ENCODE results near the gene USP54. TPM values are rescaled to one million over a fixed set of nuclear protein-coding genes. Genes with fewer than 3 reads are reported as not detected.
"Not testable (repeated sequence)": the region's sequence is repeated elsewhere in the genome, so short reads cannot be mapped to it uniquely, and the experiment has no call there.

USP54 gene
- total and polyA plus RNA-seq, 2 donors (not counting 1 experiment from before 2014, with no cell fraction given): 2.3 to 12.9 TPM

GRCh38 chr10:73576178-73576889, 14.8 kb downstream of the USP54 start:
- H3K27ac Mint-ChIP-seq: no peak overlapping the region
- Histone ChIP-seq H3K4me2 (replicated peaks; ENCODE audit: low read depth, low read length, poor library complexity, severe bottlenecking) (no peak overlapping the region), H3K36me3 (replicated peaks in 1 of 2; ENCODE audit: control extremely low read depth in 1 of 2, control insufficient read depth in 1 of 2, extremely low read depth in 1 of 2, insufficient read depth in 2 of 2, low read length in 1 of 2) (no peaks in the 10 kb centered on the region), H3K27me3 (replicated peaks in 1 of 4; ENCODE audit: control extremely low read depth in 1 of 4, control insufficient read depth in 3 of 4, insufficient read depth in 4 of 4, low read length in 3 of 4) (no peaks in the 10 kb centered on the region), H3K4me1 (ENCODE audit: control insufficient read depth in 2 of 2, insufficient read depth in 2 of 2, low read length in 2 of 2) (no peaks in the 10 kb centered on the region), H3K9me3 (ENCODE audit: control extremely low read depth in 1 of 3, control insufficient read depth in 2 of 3, insufficient read depth in 1 of 3, low read length in 2 of 3) (no peaks in the 10 kb centered on the region), H2AFZ (ENCODE audit: insufficient read depth, low read depth, low read length, poor library complexity, severe bottlenecking) (no peak overlapping the region), H4K20me1 (ENCODE audit: control insufficient read depth, insufficient read depth, low read length, poor library complexity, severe bottlenecking) (no peaks in the 10 kb centered on the region), H3K79me2 (ENCODE audit: control insufficient read depth, insufficient read depth, low read length) (no peaks in the 10 kb centered on the region), H3K4me3 (ENCODE audit: control extremely low read depth in 1 of 5, extremely low read depth in 1 of 5, insufficient read depth in 1 of 5, low read depth in 2 of 5, low read length in 4 of 5) (no peak overlapping the region), H3K9ac (ENCODE audit: low read length) (no peak overlapping the region), H3K27ac (ENCODE audit: low read length in 2 of 2) (no peak overlapping the region)
- TF ChIP-seq, protein P1, sequence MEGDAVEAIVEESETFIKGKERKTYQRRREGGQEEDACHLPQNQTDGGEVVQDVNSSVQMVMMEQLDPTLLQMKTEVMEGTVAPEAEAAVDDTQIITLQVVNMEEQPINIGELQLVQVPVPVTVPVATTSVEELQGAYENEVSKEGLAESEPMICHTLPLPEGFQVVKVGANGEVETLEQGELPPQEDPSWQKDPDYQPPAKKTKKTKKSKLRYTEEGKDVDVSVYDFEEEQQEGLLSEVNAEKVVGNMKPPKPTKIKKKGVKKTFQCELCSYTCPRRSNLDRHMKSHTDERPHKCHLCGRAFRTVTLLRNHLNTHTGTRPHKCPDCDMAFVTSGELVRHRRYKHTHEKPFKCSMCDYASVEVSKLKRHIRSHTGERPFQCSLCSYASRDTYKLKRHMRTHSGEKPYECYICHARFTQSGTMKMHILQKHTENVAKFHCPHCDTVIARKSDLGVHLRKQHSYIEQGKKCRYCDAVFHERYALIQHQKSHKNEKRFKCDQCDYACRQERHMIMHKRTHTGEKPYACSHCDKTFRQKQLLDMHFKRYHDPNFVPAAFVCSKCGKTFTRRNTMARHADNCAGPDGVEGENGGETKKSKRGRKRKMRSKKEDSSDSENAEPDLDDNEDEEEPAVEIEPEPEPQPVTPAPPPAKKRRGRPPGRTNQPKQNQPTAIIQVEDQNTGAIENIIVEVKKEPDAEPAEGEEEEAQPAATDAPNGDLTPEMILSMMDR (IDR thresholded peaks at IDR 0.05): no peak
- no peak for TF ChIP-seq EZH2 (IDR thresholded peaks at IDR 0.05; ENCODE audit: borderline replicate concordance, insufficient read depth, low read depth, low read length, poor library complexity, severe bottlenecking)
- no peak overlapping the region for H3K4me3 Mint-ChIP-seq
- intact Hi-C loops (cut with micrococcal nuclease): no loop called here
- H3K27me3 Mint-ChIP-seq: no peaks in the 10 kb centered on the region
- no CpG with 5 or more reads among the region's 4 CpGs for WGBS (ENCODE audit: insufficient coverage)
- ChIA-PET POLR2A (no interaction called here), CTCF (no interaction called here)
- ATAC-seq (ENCODE audit: low read depth) (no peak), DNase-seq (no peak)
- no peaks in the 10 kb centered on the region for H3K4me1 Mint-ChIP-seq
- H3K9me3 Mint-ChIP-seq (ENCODE audit: insufficient read depth): no peaks in the 10 kb centered on the region

DNA sequence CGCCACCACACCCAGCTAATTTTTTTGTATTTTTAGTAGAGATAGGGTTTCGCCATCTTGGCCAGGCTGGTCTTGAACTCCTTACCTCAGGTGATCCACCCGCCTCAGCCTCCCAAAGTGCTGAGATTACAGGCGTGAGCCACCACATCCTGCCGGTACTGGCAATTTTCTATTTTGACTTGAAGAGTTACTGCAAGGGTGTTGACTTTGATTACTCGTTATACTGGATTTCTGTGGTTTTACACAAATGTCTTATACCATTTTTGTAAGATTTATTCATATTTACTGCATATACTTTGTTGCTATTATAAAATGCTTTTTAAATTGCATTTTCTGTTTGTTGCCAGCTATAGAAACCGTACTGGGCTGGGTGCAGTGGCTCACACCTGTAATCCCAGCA, 24.1 kb downstream of the USP54 start:
- H3K27ac Mint-ChIP-seq; H3K9me3 ChIP-seq (ENCODE audit: control extremely low read depth in 1 of 3, control insufficient read depth in 2 of 3, insufficient read depth in 1 of 3, low read length in 2 of 3); POLR2A ChIA-PET; H3K27ac ChIP-seq (ENCODE audit: low read length in 2 of 2); ATAC-seq (ENCODE audit: low read depth); H3K4me2 ChIP-seq (replicated peaks; ENCODE audit: low read depth, low read length, poor library complexity, severe bottlenecking); H3K4me1 Mint-ChIP-seq; intact Hi-C loops (cut with micrococcal nuclease); H3K9me3 Mint-ChIP-seq (ENCODE audit: insufficient read depth); H3K79me2 ChIP-seq (ENCODE audit: control insufficient read depth, insufficient read depth, low read length); DNase-seq; H3K27me3 ChIP-seq (replicated peaks in 1 of 4; ENCODE audit: control extremely low read depth in 1 of 4, control insufficient read depth in 3 of 4, insufficient read depth in 4 of 4, low read length in 3 of 4); CTCF ChIA-PET; H3K4me3 Mint-ChIP-seq; H2AFZ ChIP-seq (ENCODE audit: insufficient read depth, low read depth, low read length, poor library complexity, severe bottlenecking); H4K20me1 ChIP-seq (ENCODE audit: control insufficient read depth, insufficient read depth, low read length, poor library complexity, severe bottlenecking); H3K4me1 ChIP-seq (ENCODE audit: control insufficient read depth in 2 of 2, insufficient read depth in 2 of 2, low read length in 2 of 2); H3K27me3 Mint-ChIP-seq; H3K36me3 ChIP-seq (replicated peaks in 1 of 2; ENCODE audit: control extremely low read depth in 1 of 2, control insufficient read depth in 1 of 2, extremely low read depth in 1 of 2, insufficient read depth in 2 of 2, low read length in 1 of 2); H3K9ac ChIP-seq (ENCODE audit: low read length); H3K4me3 ChIP-seq (ENCODE audit: control extremely low read depth in 1 of 5, extremely low read depth in 1 of 5, insufficient read depth in 1 of 5, low read depth in 2 of 5, low read length in 4 of 5): not testable (repeated sequence)
- WGBS (ENCODE audit: insufficient coverage): 76% methylated on average over 3 of the region's 7 CpGs

Measured in B cell (primary cell).